ENCODE data around the gene TNRC6B.

TNRC6B gene

GRCh38 chr22:40240686-40241085, 63.0 kb downstream of the TNRC6B start:
- DNase-seq (ENCODE audit: low read depth), result no peak

GRCh38 chr22:40241200-40241763, 63.6 kb downstream of the TNRC6B start:
- no peak for DNase-seq (ENCODE audit: low read depth)

GRCh38 chr22:40243891-40244290, 66.2 kb downstream of the TNRC6B start:
- DNase-seq (ENCODE audit: low read depth), result no peak

- no peak for DNase-seq (ENCODE audit: low read depth)
Observed at GRCh38 chr22:40244586-40244985, 66.9 kb downstream of the TNRC6B start.

- no peak for DNase-seq (ENCODE audit: low read depth)
Observed at GRCh38 chr22:40247976-40248375, 70.3 kb downstream of the TNRC6B start.

- no peak for DNase-seq (ENCODE audit: low read depth)
Observed at GRCh38 chr22:40249286-40249685, 71.6 kb downstream of the TNRC6B start.

- no peak for DNase-seq (ENCODE audit: low read depth)
Observed at GRCh38 chr22:40250608-40251007, 72.9 kb downstream of the TNRC6B start.

GRCh38 chr22:40251106-40251505, 73.4 kb downstream of the TNRC6B start:
- DNase-seq (ENCODE audit: low read depth), result no peak

GRCh38 chr22:40252146-40252545, 74.4 kb downstream of the TNRC6B start:
- no peak for DNase-seq (ENCODE audit: low read depth)

GRCh38 chr22:40256516-40256915, 78.8 kb downstream of the TNRC6B start:
- DNase-seq (ENCODE audit: low read depth), result no peak

- DNase-seq (ENCODE audit: low read depth), result no peak
Observed at GRCh38 chr22:40258017-40258416, 80.3 kb downstream of the TNRC6B start.

GRCh38 chr22:40258501-40258915, 80.8 kb downstream of the TNRC6B start:
- no peak for DNase-seq (ENCODE audit: low read depth)

- no peak for DNase-seq (ENCODE audit: low read depth)
Observed at GRCh38 chr22:40261783-40262182, 84.1 kb downstream of the TNRC6B start.

- no peak for DNase-seq (ENCODE audit: low read depth)
Observed at GRCh38 chr22:40263191-40263590, 85.5 kb downstream of the TNRC6B start.

- no peak for DNase-seq (ENCODE audit: low read depth)
Observed at GRCh38 chr22:40265783-40266182, 88.1 kb downstream of the TNRC6B start.

- no peak for DNase-seq (ENCODE audit: low read depth)
Observed at GRCh38 chr22:40270031-40270430, 92.3 kb downstream of the TNRC6B start.

GRCh38 chr22:40270748-40271373, 93.1 kb downstream of the TNRC6B start:
- DNase-seq (ENCODE audit: low read depth), result no peak

GRCh38 chr22:40271440-40271839, 93.7 kb downstream of the TNRC6B start:
- DNase-seq (ENCODE audit: low read depth), result no peak

- DNase-seq (ENCODE audit: low read depth), result no peak
Observed at GRCh38 chr22:40273319-40273718, 95.6 kb downstream of the TNRC6B start.

GRCh38 chr22:40276996-40277823, 99.5 kb downstream of the TNRC6B start:
- peak; percentile 67 for DNase-seq (ENCODE audit: low read depth)

- DNase-seq (ENCODE audit: low read depth), result no peak
Observed at GRCh38 chr22:40279017-40279416, 101.3 kb downstream of the TNRC6B start.

- no peak for DNase-seq (ENCODE audit: low read depth)
Observed at GRCh38 chr22:40281717-40282116, 104.0 kb downstream of the TNRC6B start.

- DNase-seq (ENCODE audit: low read depth), result no peak
Observed at GRCh38 chr22:40285513-40285912, 107.8 kb downstream of the TNRC6B start.

All from stromal cell of bone marrow (primary cell).